Peyer's patch (tissue), 4 donors: ENCODE results near the gene NUDT4B. TPM values are rescaled to one million over a fixed set of nuclear protein-coding genes. Genes with fewer than 3 reads are reported as not detected.
"Not testable (repeated sequence)": the region's sequence is repeated elsewhere in the genome, so short reads cannot be mapped to it uniquely, and the experiment has no call there.

Experiments
- DNase-seq, 3 donors: peaks; one replicate each; pipeline ENCODE4 v3.0.0-alpha.2; 2017 to 2019
- H3K27ac ChIP-seq, 4 donors: fragments of 200-600 bp; sonication (generic); one replicate each; pipeline ENCODE4 v1.5.1; 2016 to 2019
- H3K27me3 ChIP-seq, 2 donors: fragments of 200-600 bp; sonication (generic); one replicate each; pipeline ENCODE4 v1.5.1; 2019
- H3K36me3 ChIP-seq, 3 donors: fragments of 200-600 bp; sonication (generic); one replicate each; pipeline ENCODE4 v1.5.1; 2016 to 2019
- H3K4me1 ChIP-seq, 4 donors: fragments of 200-600 bp; sonication (generic); one replicate each; pipeline ENCODE4 v1.5.1; 2016 to 2019
- H3K4me3 ChIP-seq, 4 donors: fragments of 200-600 bp; sonication (generic); 1 replicate in 3 of 4; 2 replicates in 1 of 4; pipeline ENCODE4 v1.5.1; 2016 to 2019; ENCODE audit warnings: mild to moderate bottlenecking in 1 of 4
- H3K9me3 ChIP-seq, 4 donors: fragments of 200-600 bp; sonication (generic); one replicate each; pipeline ENCODE4 v1.5.1; 2016 to 2019; ENCODE audit warnings: mild to moderate bottlenecking in 1 of 4
- total RNA-seq, 4 donors: library from RNA; depleted of rRNA; stranded (reverse); fragments of >200 nt; gene quantifications; one replicate each; pipeline ENCODE4 v1.1.0, GENCODE V29; 2016

Gene NUDT4B
- total RNA-seq = 10 to 100 TPM in 2 of 4 donors, 1 to 10 TPM in 2; 6.3 to 29.6 (median 14.5) TPM

GRCh38 chr1:148748563-148749334 is at the start of gene NUDT4B:
NUDT4B (plus strand) TSS chr1:148748774; CDS start chr1:148748953, 179 bp downstream.
- not testable (repeated sequence) for H3K27me3 ChIP-seq, H3K9me3 ChIP-seq, H3K4me3 ChIP-seq, H3K36me3 ChIP-seq, H3K27ac ChIP-seq, DNase-seq, H3K4me1 ChIP-seq

- H3K27ac ChIP-seq, H3K4me3 ChIP-seq, H3K9me3 ChIP-seq, H3K27me3 ChIP-seq, H3K4me1 ChIP-seq, H3K36me3 ChIP-seq, DNase-seq: not testable (repeated sequence)
Observed at GRCh38 chr1:148699357-148699756, 49.2 kb upstream of the NUDT4B start.

- DNase-seq, H3K27me3 ChIP-seq, H3K36me3 ChIP-seq, H3K9me3 ChIP-seq, H3K4me1 ChIP-seq, H3K27ac ChIP-seq, H3K4me3 ChIP-seq: not testable (repeated sequence)
Observed at GRCh38 chr1:148702242-148702641, 46.3 kb upstream of the NUDT4B start.

- not testable (repeated sequence) for H3K27me3 ChIP-seq, H3K9me3 ChIP-seq, H3K4me3 ChIP-seq, DNase-seq, H3K36me3 ChIP-seq, H3K4me1 ChIP-seq, H3K27ac ChIP-seq
Observed at GRCh38 chr1:148703973-148704591, 44.5 kb upstream of the NUDT4B start.

- H3K27ac ChIP-seq, H3K9me3 ChIP-seq, H3K36me3 ChIP-seq, DNase-seq, H3K4me1 ChIP-seq, H3K27me3 ChIP-seq, H3K4me3 ChIP-seq: not testable (repeated sequence)
Observed at GRCh38 chr1:148705316-148705948, 43.1 kb upstream of the NUDT4B start.

GRCh38 chr1:148708779-148709333 is 39.7 kb upstream of the NUDT4B start:
- H3K36me3 ChIP-seq, H3K27ac ChIP-seq, H3K9me3 ChIP-seq, H3K27me3 ChIP-seq, DNase-seq, H3K4me1 ChIP-seq, H3K4me3 ChIP-seq: not testable (repeated sequence)

- not testable (repeated sequence) for H3K27ac ChIP-seq, H3K4me1 ChIP-seq, H3K36me3 ChIP-seq, H3K4me3 ChIP-seq, H3K9me3 ChIP-seq, DNase-seq, H3K27me3 ChIP-seq
Observed at GRCh38 chr1:148710772-148711523, 37.6 kb upstream of the NUDT4B start.

GRCh38 chr1:148712353-148712752 is 36.2 kb upstream of the NUDT4B start:
- H3K27me3 ChIP-seq, H3K4me1 ChIP-seq, H3K4me3 ChIP-seq, H3K27ac ChIP-seq, DNase-seq, H3K9me3 ChIP-seq, H3K36me3 ChIP-seq: not testable (repeated sequence)

GRCh38 chr1:148715518-148715917 is 33.1 kb upstream of the NUDT4B start:
- H3K4me1 ChIP-seq, H3K9me3 ChIP-seq, H3K36me3 ChIP-seq, DNase-seq, H3K4me3 ChIP-seq, H3K27me3 ChIP-seq, H3K27ac ChIP-seq: not testable (repeated sequence)

- not testable (repeated sequence) for H3K27ac ChIP-seq, H3K9me3 ChIP-seq, H3K4me3 ChIP-seq, DNase-seq, H3K4me1 ChIP-seq, H3K36me3 ChIP-seq, H3K27me3 ChIP-seq
Observed at GRCh38 chr1:148716966-148717520, 31.5 kb upstream of the NUDT4B start.

GRCh38 chr1:148720918-148721317 is 27.7 kb upstream of the NUDT4B start:
- H3K4me1 ChIP-seq, DNase-seq, H3K4me3 ChIP-seq, H3K9me3 ChIP-seq, H3K27me3 ChIP-seq, H3K36me3 ChIP-seq, H3K27ac ChIP-seq: not testable (repeated sequence)

- H3K27ac ChIP-seq, H3K36me3 ChIP-seq, H3K27me3 ChIP-seq, DNase-seq, H3K4me3 ChIP-seq, H3K4me1 ChIP-seq, H3K9me3 ChIP-seq: not testable (repeated sequence)
Observed at GRCh38 chr1:148722758-148723157, 25.8 kb upstream of the NUDT4B start.

GRCh38 chr1:148723515-148723914 is 25.1 kb upstream of the NUDT4B start:
- not testable (repeated sequence) for DNase-seq, H3K4me1 ChIP-seq, H3K27ac ChIP-seq, H3K9me3 ChIP-seq, H3K27me3 ChIP-seq, H3K4me3 ChIP-seq, H3K36me3 ChIP-seq

- not testable (repeated sequence) for H3K4me3 ChIP-seq, H3K4me1 ChIP-seq, H3K9me3 ChIP-seq, H3K27ac ChIP-seq, DNase-seq, H3K27me3 ChIP-seq, H3K36me3 ChIP-seq
Observed at GRCh38 chr1:148724872-148725271, 23.7 kb upstream of the NUDT4B start.
